Lower leg skin (tissue), 4 donors: ENCODE results near the gene CSMD2. TPM values are rescaled to one million over a fixed set of nuclear protein-coding genes. Genes with fewer than 3 reads are reported as not detected.

Experiments used
- DNase-seq, 2 donors: peaks; one replicate each; pipeline ENCODE4 v3.0.0-alpha.2; 2019; ENCODE audit warnings: low spot score in 2 of 2
- H3K4me3 ChIP-seq: fragments of 200-600 bp; sonication (generic); 2 replicates; pipeline ENCODE4 v1.5.1; 2017; ENCODE audit warnings: mild to moderate bottlenecking, low read depth; ENCODE audit not compliant: poor library complexity, severe bottlenecking
- CTCF ChIP-seq, 3 donors: fragments of 450-650 bp; IDR thresholded peaks; one replicate each; pipeline ENCODE4 v1.5.1; 2016; ENCODE audit warnings: antibody characterized with exemption in 3 of 3, mild to moderate bottlenecking in 3 of 3, moderate library complexity in 2 of 3
- POLR2A ChIP-seq, 2 donors: fragments of 450-650 bp; IDR thresholded peaks; one replicate each; pipeline ENCODE4 v1.6.1; 2016 to 2017; ENCODE audit warnings: antibody characterized with exemption in 2 of 2, mild to moderate bottlenecking in 1 of 2, moderate library complexity in 1 of 2
- WGBS, 2 donors: methylation state at CpG; one replicate each; pipeline ENCODE4 v1.1.5; 2018; 5-methylcytosine and 5-hydroxymethylcytosine counted together
- intact Hi-C: fragments of 100-400 bp; cut with DNase I; formaldehyde crosslinking; loops from one replicate; pipeline ENCODE4 v1.15.0; 2023; ENCODE audit warnings: low total_unique reads
- total RNA-seq, 4 donors: library from RNA; depleted of rRNA; stranded (reverse); fragments of >200 nt; gene quantifications; one replicate each; pipeline ENCODE4 v1.1.0, GENCODE V29; 2016

Gene CSMD2
- total RNA-seq, 4 donors from 2014 or later, result 0.11 to 1.0 TPM; not detected in 2

DNA sequence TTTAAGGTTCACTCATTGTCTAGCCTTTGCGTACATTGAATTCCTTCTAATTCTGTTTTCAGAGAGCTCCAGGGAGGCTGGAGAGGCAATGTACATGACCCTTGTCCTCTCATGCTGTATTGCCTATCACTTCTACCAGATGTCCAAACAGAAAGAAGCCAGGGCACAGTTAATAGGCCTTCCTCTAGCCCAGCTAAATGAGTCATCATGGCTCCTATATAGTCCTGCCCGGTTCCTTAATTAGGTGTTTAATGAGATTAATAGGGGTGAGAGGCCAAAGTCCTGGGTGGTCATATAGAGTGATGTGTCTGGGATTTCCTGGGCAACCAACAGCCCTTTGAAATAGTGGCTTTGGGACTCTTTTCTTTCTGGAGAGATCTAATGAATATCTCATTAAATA lies 616.3 kb downstream of the CSMD2 start:
- intact Hi-C loops, result no loop called here
- no peak for DNase-seq
- no peak overlapping the region for H3K4me3 ChIP-seq
- WGBS, 2 donors, result 80 to 93% methylated on average over 2 of the region's 2 CpGs
- no peak for TF ChIP-seq POLR2A (IDR thresholded peaks at IDR 0.05)
- TF ChIP-seq CTCF (IDR thresholded peaks at IDR 0.05), result no peak

GRCh38 chr1:33548319-33548718 lies 616.7 kb downstream of the CSMD2 start:
- WGBS, 2 donors, result 96% methylated on average over 2 of the region's 2 CpGs
- intact Hi-C loops, result no loop called here
- no peak for TF ChIP-seq POLR2A (IDR thresholded peaks at IDR 0.05)
- TF ChIP-seq CTCF (IDR thresholded peaks at IDR 0.05), result no peak
- no peak for DNase-seq
- H3K4me3 ChIP-seq, result no peak overlapping the region

GRCh38 chr1:33547576-33547975 lies 617.5 kb downstream of the CSMD2 start:
- TF ChIP-seq CTCF (IDR thresholded peaks at IDR 0.05), result no peak
- no peak for TF ChIP-seq POLR2A (IDR thresholded peaks at IDR 0.05)
- no peak for DNase-seq
- intact Hi-C loops, result no loop called here
- WGBS, 2 donors, result 78 to 86% methylated on average over 3 of the region's 3 CpGs
- no peak overlapping the region for H3K4me3 ChIP-seq

GRCh38 chr1:33541966-33542365 lies 623.1 kb downstream of the CSMD2 start:
- intact Hi-C loops, result no loop called here
- TF ChIP-seq CTCF (IDR thresholded peaks at IDR 0.05), result no peak
- TF ChIP-seq POLR2A (IDR thresholded peaks at IDR 0.05), result no peak
- no peak overlapping the region for H3K4me3 ChIP-seq
- DNase-seq, result no peak
- WGBS, 2 donors, result 93% methylated on average over 6 of the region's 6 CpGs

DNA sequence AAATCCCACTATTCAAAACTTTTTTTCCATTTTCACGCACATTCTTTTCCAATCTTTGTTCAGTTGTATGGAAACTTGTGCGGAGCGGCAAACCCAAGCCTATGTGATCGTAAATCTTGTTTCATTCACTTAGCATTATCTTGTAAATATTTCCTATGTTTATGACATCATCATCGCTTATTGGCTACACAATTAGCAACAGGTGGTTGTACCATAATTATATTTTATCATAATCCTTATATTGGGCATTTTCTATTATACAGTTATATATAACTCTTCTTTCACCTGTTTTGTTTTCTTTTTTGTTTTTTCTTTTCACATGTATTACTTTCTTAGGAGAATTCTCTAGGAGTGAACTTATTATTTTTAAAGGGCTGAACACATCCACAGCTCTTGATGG lies 627.1 kb downstream of the CSMD2 start:
- H3K4me3 ChIP-seq, result no peak overlapping the region
- intact Hi-C loops, result no loop called here
- WGBS, 2 donors, result 82 to 96% methylated on average over 5 of the region's 5 CpGs
- TF ChIP-seq POLR2A (IDR thresholded peaks at IDR 0.05), result no peak
- no peak for TF ChIP-seq CTCF (IDR thresholded peaks at IDR 0.05)
- no peak for DNase-seq

DNA sequence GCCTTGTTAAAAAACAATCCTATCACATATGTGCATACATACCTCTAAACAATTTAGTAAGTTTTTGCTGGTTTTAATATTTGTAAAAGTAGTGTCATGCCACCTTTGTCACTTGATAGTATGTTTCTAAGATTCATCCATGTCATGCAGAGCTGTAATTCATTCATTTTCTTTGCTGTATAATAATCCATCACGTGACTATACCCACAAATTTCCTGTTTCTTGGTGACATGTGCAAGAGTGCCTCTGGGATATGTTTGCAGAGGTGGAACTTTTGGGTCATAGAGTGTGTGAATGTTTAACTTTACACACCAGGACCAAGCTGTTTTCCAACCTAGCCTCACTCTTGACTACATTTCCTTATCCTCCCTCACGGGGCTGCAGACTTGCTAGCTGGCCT lies 629.7 kb downstream of the CSMD2 start:
- WGBS, 2 donors, result 74 to 82% methylated on average over 2 of the region's 2 CpGs
- no peak for DNase-seq
- TF ChIP-seq POLR2A (IDR thresholded peaks at IDR 0.05) (no peak), CTCF (IDR thresholded peaks at IDR 0.05) (no peak)
- no peak overlapping the region for H3K4me3 ChIP-seq
- intact Hi-C loops, result no loop called here
